NCI-H1417 (cell line): ENCODE data around the gene BCAR3.
"Not testable (repeated sequence)": the region's sequence is repeated elsewhere in the genome, so short reads cannot be mapped to it uniquely, and the experiment has no call there.

Source experiments
- DNase-seq, 3 experiments: peaks; one replicate each; lab custom pipeline; 2025; lab: John Stamatoyannopoulos, UW

Gene BCAR3

DNA sequence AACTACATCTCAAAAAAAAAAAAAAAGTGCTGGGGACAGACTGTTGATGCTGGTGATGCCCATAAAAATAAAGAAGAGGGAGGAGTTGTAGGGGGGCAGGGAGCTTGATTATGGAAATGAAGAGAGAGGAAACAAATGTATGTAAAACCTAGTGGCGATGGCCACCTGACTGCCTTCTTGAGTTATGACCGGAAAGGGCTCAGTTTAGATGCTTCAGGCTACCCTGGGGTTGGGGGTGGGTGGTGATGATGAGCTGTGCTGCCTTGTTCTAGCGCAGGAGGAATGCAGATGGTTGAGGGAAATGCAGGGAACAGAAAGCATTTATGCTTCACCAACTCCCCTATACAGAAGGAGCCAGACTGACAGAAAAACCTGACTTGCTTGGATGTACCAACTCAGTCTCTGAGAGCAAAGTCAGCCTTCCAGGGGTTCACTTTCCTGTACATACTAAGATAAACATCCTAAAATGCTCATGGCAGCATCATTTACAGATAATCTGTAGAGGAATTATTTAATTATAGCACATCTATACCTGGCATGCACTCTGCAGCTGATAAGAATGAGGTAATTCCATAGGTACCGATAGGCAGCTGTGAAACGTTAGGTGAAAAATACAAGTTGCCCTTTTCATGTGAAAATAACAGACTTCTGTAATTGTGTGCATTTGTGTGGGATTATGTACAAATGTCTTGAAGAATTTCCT is 8.0 kb upstream of the BCAR3 start:
- no peak for DNase-seq

DNA sequence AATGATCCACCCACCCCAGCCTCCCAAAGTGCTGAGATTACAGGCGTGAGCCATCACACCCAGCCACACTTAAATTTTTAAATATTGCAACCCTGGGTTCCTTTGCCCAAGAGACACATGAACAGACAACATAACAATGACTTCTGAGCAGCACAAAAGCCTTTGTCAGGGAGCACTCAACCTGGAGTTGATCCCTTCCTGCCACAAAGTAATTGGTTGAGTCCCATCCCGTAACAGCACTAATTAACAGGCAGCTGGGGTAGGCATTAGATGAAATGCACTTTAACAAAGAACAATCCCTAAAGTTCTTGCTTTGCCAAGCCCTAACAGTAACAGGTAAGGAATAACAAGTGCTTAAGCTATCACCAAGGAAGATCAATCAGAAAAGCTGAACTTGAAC is 5.9 kb upstream of the BCAR3 start:
- DNase-seq = no peak

DNA sequence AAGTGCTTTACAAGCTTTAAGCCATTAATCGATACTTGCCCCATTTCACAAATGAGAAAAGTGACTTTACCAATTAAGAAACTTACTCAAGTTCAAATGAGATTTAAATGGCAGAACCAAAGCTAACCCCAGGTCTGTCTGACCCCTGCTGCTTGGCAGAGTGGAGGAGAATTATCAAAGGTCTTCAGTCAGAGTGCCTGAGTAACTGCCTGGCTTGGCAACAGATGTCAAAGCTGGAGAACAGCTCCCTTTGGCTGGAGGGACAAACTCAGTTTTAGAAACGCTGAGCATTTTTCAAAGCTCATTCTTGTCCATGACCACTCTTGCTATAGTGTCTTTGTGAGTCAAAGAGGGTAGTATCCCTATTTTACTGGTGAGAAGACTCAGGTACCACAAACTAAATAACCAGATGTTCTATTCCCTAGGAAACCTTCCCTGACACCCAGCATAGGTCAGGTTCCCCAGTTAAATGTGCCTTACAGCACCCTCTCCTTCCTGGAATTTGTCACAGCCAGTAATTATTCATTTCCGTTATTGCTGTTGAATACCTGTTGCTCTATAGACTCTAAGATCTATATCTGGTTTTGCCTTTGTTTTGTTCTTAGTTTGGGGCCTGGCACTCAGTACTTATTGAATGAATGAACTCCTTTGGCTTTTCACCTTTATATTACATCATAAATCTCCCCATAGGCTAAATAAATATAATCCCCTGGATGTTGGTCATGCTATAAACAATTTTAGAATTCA is 5.0 kb upstream of the BCAR3 start:
- no peak for DNase-seq

DNA sequence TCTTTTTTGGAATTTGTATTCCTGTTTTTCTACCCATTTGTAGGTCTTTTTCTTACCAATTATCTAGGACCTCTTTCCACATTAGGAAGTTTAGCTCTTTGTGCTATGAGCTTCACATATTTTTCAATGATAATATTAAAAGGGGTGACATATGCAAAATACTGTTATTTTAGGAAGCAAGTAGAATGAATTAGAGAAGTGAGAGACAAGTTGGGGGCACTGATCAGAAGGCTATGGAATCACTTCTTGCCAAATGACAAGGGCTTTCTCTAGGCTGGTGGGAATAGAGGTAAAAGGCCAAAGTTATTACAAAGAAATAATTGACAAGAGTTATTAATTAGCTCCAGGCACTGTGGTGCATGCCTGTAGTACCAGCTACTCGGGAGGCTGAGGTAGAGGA is 4.3 kb upstream of the BCAR3 start:
- DNase-seq = no peak

DNA sequence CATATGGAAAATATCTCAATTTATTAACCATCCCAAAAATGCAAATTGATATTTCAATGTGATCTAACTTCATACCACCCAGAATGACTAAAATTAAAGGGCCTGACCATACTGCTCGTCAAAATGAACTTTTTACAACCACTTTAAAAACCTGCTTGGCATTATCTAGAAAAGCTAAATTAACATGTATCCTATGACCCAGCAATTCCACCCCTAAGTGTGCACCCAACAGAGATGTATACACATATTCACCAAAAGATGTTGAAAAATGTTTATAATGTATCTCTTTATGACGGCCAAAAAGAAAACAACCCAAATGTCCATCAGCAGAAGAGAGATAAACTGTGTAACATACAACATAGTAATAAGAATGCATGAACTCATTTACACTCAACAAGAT is 1.6 kb upstream of the BCAR3 start:
- DNase-seq = no peak

DNA sequence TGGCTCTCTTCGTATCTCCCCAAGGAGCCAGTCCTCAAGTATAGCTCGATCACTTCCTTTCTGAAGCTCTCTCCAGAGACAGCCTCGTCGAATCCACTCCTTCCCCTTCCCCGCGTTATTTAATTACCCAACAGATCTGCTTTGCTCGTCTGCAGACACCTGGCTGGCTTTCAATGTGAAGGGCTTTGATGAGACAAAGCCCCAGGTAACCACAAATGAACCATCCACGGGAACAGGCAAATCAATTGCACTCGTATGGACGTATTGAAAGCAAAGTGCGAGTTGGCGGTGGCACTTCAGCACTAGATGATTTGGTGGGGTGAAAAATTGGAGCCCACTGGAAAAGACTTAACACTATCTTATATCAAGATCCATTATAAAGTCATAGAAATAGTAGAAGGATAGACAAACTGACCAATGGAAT is 364 bp upstream of the BCAR3 start:
- peak; percentile 76 to 87 (median 86) for DNase-seq

DNA sequence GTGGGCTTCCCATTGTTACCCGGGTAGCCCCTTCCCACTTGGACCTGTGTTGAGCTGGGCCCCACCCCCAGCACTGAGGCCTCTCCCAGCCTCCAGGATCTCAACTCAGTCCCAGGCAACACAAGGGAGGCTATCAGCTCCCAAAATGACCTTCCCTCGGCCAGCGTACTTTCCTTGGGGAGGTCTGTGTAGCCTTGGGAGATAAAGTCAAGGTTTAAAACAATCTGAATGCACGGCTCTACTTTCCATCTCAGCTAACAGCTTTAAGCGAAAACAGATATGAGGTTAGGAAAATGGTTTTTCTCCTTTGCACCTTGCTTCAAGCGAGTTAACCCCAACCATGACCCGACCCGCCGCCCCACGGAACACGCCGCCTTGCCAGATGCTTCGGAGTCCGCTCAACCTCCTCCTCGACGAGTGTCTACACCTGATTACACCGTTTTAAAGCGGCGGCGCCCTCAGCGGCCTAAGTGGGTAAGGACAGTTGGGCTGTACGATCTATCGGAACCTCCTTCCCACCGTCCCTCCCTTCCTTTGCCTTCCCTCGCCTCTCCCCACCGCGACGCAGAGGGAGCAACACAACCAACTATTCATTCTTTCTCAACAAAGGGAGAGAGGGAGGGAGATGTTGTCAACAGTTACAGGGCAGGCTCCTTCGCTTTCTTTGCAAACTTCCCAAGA is 1.1 kb downstream of the BCAR3 start:
- peak in 2 of 3 experiments; percentile 26 to 64 for DNase-seq

DNA sequence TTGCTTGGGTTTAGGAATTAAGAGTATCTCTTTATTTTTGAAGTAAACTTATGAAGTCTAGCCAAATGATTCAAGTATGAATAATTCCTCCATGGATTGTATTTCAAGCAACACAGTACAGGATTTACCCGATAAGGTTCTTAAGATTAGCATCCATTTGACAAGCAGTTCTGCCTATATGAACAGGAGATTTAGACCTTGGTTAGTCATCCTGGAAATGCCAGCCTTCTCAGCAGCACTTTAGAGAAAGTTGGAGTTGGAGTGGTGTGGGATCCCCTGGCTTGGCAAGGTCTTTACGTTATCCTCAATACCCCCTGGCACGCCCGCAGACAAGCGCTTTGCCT is 1.6 kb downstream of the BCAR3 start:
- no peak for DNase-seq

DNA sequence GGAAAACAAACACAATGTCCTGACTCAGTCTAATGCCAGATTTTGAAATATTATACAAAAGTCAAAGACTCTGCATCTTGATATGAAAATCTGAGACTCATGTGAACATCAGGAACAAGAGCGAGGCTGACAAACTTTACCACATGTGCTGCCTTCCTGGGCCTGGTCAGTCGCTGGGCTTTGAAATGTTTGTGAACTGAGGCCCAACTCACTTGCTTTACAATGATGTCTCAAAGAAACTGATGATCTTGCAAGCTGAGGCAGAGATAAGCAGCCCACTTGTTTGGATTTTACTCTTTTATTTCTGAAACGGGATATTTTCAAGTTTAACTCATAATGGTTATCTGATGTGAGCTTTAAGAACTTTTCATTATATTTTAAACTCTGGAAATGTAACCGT is 2.1 kb downstream of the BCAR3 start:
- DNase-seq = no peak

DNA sequence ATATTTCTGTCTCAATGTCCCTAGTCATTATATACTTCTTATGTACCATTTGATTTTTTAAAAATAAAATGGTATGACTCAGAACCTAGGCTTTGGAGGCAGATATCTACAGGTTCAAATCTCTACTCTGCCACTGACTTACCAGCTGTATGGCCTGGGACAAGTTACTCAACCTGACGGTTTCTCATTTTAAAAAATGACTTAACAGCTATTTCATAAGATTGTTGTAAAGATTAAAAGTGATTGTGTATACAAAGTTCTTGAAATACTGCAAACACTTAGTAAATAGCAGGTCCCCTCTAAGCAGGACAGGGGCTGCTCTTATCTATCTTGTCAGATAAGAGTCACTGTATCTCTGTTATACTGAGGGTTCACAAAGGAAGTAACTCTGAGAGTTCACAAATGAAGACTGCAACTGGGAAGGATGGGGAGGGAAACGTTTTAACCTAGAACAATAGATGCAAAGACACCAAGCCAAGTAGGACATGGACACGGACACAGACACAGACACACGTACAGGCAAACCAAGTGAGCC is 2.6 kb downstream of the BCAR3 start:
- no peak for DNase-seq

DNA sequence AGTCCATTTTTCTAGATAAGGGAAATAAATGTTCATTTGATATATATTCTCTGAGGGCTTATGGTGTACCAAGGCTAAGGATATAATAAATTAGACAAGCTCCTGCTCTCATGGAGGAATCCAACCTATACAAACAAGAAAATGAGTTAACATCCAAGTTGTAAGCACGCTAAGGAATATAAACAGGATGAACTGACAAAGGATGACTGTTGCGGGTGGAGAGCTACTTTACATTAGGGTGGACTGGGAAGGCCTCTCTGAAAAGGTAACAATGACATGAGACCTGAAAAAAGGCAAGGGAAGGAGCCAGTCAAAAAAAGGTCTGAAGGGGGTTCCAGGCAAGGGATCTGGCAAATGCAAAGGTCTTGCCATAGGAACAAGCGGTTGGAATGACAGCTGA is 3.1 kb downstream of the BCAR3 start:
- no peak for DNase-seq

DNA sequence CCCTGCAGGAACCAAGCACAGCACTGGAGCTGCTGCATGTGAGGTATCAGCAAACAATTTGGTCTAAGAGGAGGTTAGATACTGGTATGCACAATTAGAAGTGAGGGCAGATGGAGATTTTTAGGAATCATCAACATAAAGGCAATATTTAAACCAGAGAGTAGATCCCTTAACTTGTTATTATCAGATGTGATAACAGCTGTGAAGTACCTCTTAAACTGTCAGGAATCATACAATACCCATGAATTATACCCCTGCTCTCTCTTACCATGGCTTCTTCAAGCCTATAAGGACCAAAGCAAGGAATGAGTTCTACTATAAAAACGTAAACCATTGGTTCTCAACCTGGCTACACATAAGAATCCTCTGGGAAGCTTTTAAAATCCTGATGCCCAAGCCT is 3.9 kb downstream of the BCAR3 start:
- peak in 2 of 3 experiments; percentile 6 to 45 for DNase-seq

DNA sequence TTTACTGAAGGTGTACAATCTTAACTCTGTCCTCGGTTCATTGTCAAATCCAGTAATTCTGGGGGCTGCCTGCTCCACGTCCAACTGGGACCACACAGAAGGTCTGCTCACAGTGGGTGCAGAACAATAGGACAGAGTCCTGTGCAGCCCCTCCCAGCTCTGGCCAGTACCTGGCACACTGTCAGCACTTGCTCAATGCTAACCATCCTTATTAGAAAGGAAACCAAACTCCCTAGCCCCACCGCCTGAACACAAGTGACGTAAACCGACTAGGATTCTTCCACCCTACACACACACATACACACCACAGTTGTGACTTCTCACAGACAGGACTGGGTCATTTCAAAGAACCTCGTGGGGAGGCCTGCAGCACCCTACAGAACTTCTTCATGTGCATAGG is 5.2 kb downstream of the BCAR3 start:
- no peak for DNase-seq

DNA sequence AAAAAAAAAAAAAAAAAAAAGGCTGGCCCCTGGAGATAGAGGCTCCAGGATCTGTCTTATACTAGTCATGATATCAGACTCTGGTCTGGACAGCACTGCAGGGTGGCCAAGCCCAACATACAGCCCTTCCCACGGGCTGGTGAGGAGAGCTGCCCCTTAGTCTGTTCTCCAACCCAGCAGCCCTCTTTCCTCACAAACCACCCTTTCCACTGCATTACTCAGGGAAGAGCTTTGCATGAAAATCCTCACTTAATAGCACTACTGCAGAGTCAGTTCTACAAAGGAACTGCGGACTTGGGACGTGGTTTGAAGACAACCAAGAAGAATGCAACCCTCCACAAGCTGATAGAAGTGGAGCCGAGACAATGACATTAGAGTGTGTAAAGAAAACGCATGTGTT is 5.7 kb downstream of the BCAR3 start:
- DNase-seq = no peak

DNA sequence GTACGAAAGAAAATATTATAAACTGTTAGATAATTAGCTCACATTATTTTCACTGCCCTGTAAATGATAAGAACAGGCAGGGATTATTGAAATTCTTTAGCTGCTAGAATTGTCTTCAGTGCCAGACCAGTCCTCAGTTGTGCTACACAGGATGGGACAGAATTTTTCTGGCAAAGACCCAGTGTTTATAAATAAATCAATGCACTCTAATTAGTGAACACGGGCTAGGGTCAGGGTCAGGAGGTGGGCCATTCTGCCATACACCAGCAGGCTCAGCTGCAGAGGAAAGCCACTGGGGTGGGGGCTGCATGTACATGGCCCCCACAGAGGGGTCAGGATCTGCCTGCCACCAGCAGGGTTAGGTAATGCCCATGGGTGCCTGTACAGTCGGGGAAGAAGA is 6.4 kb downstream of the BCAR3 start:
- no peak for DNase-seq

DNA sequence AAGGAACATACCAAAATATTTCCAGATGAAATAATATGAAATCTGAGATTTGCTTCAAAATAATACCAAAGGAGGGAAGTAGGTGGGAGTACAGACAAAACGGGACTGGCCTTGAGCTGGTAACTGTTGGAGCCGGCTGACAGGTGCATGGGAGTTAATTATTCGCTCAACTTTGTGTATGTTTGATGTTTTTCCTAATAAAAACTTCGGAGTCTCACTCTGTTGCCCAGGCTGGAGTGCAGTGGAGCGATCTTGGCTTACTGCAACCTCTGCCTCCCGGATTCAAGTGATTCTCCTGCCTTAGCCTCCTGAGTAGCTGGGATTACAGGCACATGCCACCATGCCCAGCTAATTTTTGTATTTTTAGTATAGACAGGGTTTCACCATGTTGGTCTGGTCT is 7.6 kb downstream of the BCAR3 start:
- not testable (repeated sequence) for DNase-seq

DNA sequence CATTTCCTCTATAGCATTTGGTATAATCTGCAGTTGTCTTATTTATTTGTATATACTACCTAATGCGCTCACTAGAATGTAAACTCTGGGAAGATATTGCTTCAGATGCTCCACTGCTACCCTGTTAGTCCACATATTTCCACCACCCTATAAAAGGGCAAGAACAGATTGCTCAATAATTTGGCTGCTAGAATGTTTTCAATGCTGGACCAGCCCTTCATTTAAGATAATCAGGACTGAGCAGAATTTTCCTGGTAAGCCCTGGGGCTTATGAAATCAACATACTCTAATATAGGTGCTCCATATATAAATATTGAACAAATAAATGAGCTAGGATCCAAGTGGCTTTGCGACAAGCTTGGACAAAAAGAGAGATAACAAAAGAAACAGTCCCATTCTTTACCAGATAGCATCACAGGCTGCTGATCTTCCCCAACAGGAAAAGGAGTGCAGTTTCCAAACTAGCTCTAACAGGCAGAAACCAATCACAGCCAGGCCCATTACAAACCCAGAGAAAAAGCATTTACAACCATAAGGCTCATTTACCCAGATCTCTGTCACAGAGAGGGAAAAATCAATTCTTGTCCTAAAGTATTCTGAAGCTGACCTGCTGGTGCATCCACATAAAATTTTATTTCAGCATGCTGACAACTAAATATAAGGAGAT is 8.3 kb downstream of the BCAR3 start:
- no peak for DNase-seq

DNA sequence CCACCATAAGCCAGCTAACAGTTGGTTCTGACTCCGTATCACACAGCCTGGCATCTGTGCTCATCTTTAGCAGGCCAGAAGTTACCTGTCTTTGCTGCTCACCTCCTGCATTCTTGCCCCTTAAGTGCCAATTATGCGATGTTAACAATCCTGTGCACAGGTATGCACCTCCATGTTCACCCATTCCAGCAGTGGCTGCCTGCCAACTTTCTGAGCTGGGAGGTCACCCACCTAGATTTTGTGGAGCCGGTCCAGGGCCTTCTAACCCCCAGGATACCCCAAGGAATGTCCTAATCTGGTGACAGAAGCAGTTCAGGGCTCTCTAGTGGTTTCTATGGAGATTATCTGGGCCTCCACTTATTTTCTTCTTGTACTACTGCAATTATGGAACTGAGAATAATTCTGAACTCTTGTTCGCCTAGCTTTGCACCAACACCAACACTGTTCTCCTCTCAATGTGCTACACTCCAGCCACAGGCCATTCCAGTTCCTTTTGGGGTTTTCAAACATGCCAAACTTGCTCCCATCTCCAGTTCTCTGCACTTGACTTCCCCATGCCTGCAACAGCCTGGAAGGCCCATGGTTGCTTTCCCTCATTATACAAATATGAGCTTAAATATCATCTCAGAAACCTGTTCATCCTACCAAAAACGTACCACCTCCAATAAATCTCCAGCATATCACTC is 9.0 kb downstream of the BCAR3 start:
- no peak for DNase-seq

DNA sequence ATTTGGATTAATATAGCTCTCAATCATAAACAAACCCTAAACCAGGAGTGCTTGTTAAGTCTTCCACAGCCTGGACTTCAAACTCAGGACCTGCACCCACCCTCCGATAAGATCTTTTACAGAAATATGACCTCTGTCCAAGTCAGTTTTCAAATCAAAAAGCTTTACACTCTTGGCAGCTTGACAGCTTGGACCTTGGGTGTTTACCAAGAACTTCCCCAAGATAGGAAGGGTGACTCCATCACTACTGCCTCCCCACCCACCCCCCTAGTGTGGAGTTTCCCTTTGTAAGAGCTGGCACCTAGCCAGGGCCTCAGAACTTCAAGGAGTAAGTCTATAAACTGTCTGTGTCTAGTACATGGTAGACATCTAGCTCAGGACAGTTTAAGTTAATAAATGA is 9.6 kb downstream of the BCAR3 start:
- DNase-seq = no peak

DNA sequence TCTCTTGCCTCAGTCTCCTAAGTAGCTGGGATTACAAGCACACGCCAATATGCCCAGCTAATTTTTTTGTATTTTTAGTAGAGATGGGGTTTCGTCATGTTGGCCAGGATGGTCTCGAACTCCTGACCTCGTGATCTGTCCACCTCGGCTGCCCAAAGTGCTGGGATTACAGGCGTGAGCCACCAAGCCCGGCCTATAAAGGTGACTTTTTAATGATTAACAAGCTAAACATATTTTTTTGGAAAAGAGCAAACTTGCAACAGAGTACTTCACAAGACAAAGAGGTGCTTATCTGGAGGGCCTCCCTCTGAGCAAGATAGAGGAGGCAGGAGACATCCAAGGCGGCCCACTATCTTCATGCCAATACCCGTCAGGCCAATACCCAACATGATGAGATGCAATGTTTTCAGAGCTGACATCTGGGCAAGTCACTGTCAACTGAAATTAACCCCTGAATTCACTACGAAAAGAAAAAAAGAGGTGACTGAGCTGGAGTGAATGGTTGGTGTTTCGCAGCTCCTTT is 10.5 kb downstream of the BCAR3 start:
- no peak for DNase-seq

DNA sequence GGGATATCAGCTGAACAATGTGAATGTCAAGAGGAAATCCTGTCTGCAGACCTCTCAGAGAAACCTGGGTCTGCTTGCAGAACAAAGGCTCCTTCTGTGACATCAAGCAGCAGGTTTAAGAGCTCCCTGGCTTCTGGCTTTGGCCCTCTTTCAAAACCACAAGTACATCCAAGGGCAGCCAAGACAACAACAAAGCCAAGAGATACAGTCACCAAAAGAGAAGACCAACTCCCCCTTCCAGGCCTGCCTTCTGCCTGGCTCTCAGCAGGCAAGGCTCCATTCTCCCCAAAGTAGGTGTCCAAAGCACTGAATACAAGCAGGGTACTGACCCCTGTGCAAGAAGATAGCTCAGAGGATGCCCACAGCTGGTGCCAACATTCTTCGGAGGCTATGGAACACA is 11.5 kb downstream of the BCAR3 start:
- peak in 1 of 3 experiments; percentile 8 for DNase-seq

DNA sequence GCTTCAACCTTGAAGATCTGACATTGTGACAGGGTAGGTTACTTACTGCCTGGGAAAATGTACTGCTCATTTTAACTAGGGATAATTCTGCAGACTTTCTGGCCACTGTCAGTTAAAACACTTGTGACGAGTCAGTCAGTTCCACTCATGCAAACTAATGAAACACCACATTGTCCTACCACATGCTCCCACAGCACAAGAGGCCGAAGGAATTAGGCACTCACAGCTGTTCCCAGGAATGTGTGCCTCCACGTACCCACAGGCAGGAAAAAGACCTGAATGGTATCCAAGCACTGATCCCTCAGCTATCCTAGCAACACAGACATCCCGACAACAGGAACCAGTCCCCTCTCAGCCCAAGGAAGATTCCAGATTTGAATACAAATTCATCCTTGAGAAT is 12.3 kb downstream of the BCAR3 start:
- DNase-seq = no peak
